HG02763 (cell line): Measurements from ENCODE around the gene PHC1.
"Not testable (repeated sequence)": the region's sequence is repeated elsewhere in the genome, so short reads cannot be mapped to it uniquely, and the experiment has no call there.

ENCODE experiments used
- ATAC-seq: cut with Tn5 transposase; IDR thresholded peaks from one replicate; pipeline ENCODE4 v1.9.1; 2021; ENCODE audit warnings: mild to moderate bottlenecking, moderate library complexity; ENCODE audit not compliant: unreplicated experiment

PHC1 gene

GRCh38 chr12:8914033-8914715 lies at the start of gene PHC1:
Gene PHC1 (plus strand): TSS chr12:8914509. CDS start chr12:8917678, 3,169 bp downstream.
- ATAC-seq = peak; percentile 55

GRCh38 chr12:8866429-8866828 lies 47.9 kb upstream of the PHC1 start:
- no peak for ATAC-seq

GRCh38 chr12:8867009-8867408 lies 47.3 kb upstream of the PHC1 start:
- ATAC-seq = no peak

GRCh38 chr12:8867786-8868185 lies 46.5 kb upstream of the PHC1 start:
- ATAC-seq = no peak

GRCh38 chr12:8870586-8870985 lies 43.7 kb upstream of the PHC1 start:
- no peak for ATAC-seq

GRCh38 chr12:8871068-8871467 lies 43.2 kb upstream of the PHC1 start:
- ATAC-seq = no peak

- no peak for ATAC-seq
Measured at GRCh38 chr12:8876887-8877286, 37.4 kb upstream of the PHC1 start.

- no peak for ATAC-seq
Measured at GRCh38 chr12:8886502-8887284, 27.6 kb upstream of the PHC1 start.

GRCh38 chr12:8887285-8887715 lies 27.0 kb upstream of the PHC1 start:
- no peak for ATAC-seq

- no peak for ATAC-seq
Measured at GRCh38 chr12:8890313-8891085, 23.8 kb upstream of the PHC1 start.

GRCh38 chr12:8891976-8892375 lies 22.3 kb upstream of the PHC1 start:
- ATAC-seq = no peak

- ATAC-seq = no peak
Measured at GRCh38 chr12:8894378-8894777, 19.9 kb upstream of the PHC1 start.

- ATAC-seq = no peak
Measured at GRCh38 chr12:8894986-8895385, 19.3 kb upstream of the PHC1 start.

GRCh38 chr12:8897081-8897480 lies 17.2 kb upstream of the PHC1 start:
- ATAC-seq = no peak

GRCh38 chr12:8899830-8900229 lies 14.5 kb upstream of the PHC1 start:
- ATAC-seq = no peak

GRCh38 chr12:8902703-8903102 lies 11.6 kb upstream of the PHC1 start:
- not testable (repeated sequence) for ATAC-seq

GRCh38 chr12:8903646-8904045 lies 10.7 kb upstream of the PHC1 start:
- no peak for ATAC-seq

GRCh38 chr12:8904665-8905064 lies 9.6 kb upstream of the PHC1 start:
- ATAC-seq = no peak

- no peak for ATAC-seq
Measured at GRCh38 chr12:8905546-8905945, 8.8 kb upstream of the PHC1 start.

GRCh38 chr12:8906266-8907180 lies 7.8 kb upstream of the PHC1 start:
- no peak for ATAC-seq

- ATAC-seq = no peak
Measured at GRCh38 chr12:8907513-8907912, 6.8 kb upstream of the PHC1 start.
